GM12892 (cell line): Measurements from ENCODE around the gene FAM81A.
"Not testable (repeated sequence)": the region's sequence is repeated elsewhere in the genome, so short reads cannot be mapped to it uniquely, and the experiment has no call there.

Experiments used
- DNase-seq: peaks from one replicate; pipeline ENCODE4 v3.0.0; 2011; ENCODE audit not compliant: insufficient read length
- FAIRE-seq: peaks from 2 replicates; lab custom pipeline; 2011; peaks lifted over from hg19 to GRCh38; lab: Jason Lieb, UNC
- POLR2A ChIP-seq: IDR thresholded peaks from 2 replicates; pipeline ENCODE4 v1.6.1; 2011; ENCODE audit warnings: low read depth, low read length, control low read depth
- POLR2AphosphoS5 ChIP-seq: IDR thresholded peaks from 2 replicates; pipeline ENCODE4 v1.6.1; 2011; ENCODE audit warnings: low read depth, low read length, control low read depth
- TAF1 ChIP-seq: IDR thresholded peaks from 2 replicates; pipeline ENCODE4 v1.6.1; 2011; ENCODE audit warnings: low read depth, mild to moderate bottlenecking, control low read depth, low read length, borderline replicate concordance

The FAM81A gene

DNA sequence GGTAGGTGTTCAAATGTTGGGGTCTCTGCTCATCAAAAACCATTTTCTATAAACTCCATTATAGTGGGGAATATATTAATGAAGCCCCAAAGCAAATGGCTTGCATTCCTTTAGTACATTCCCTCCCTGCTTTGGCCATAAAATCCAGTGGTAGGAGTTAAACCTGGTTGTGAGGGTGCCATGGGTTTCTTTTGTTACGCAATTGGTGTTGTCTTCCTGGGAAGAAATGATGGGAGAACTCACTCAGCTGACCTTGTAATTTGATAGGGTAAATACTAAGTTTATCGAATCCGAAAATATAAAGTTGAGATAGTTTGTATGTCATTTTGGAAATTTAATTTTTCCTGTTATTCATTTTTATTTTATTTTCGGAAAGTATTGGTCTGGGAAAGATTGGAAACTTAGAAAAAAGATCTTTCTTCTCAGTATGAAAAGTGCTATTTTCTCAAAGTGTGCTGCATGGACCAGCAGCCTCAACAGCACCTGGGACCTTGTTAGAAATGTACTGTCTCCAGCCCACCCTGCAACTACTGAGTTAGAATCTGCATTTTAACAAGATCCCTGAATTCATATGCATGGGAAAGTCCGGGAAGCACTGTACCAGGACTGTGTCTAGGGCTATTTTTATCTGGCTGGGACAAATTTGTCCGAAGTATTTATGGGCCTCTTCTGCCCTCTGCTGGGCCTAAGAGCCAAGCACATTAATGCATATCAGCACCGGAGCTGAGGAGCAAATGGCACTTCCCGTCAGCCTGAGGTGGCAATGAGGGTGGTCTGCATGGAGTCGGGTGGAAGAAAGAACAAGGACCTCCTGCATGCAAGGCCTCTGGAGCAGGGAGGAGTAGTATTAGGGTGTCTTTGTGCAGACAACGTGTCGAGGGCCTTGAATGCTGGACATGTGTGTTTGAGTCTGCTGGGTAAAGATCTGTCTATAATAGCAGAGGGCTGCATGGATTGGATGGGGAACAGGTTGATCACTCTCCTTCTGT, 54.7 kb downstream of the FAM81A start:
- peak; percentile 19 for DNase-seq
- TF ChIP-seq POLR2AphosphoS5 = no peak
- TF ChIP-seq POLR2A = no peak
- TF ChIP-seq TAF1 = no peak
- peak; percentile 96 for FAIRE-seq

DNA sequence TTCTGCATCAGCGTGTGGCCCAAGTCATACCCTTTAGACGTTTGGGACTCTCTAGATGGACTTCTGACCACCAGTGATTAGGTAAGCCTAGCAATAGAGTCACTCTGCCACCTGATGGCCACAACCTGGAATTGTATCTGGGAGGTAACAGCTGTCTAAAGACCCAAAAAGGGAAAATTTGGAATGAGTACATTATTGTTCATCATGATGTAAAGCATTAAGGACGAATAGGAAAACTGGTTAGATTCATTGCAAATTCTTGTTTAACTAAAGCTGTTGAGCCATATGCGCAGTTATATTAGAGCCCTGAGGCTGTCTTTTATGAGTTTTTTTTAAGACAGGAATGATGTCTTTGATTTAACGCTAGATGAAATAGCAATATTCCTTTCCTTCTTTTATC, 63.6 kb downstream of the FAM81A start:
- peak; percentile 67 for FAIRE-seq
- peak; percentile 36 for DNase-seq
- no peak for TF ChIP-seq TAF1

DNA sequence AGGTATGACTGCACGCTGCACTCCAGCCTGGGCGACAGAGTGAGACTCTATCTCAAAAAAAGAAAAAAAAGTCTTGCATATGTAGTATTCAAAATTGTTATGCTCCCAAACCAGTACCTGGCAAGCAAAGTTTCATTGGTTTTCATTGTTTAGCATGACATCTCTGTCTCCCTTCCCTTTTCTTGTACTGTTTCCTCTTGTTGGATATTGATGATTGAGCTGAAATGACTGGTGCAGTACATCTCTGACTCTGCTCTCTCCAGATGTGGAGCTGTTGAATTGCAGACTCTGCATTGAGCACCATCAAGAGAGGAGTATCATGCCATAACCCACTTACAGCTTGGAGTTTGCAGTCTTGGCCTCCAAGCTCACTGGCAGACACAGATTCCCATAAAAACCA, 77.2 kb downstream of the FAM81A start:
- DNase-seq = no peak
- peak; percentile 70 for FAIRE-seq
- TF ChIP-seq POLR2A = no peak
- no peak for TF ChIP-seq TAF1
- TF ChIP-seq POLR2AphosphoS5 = no peak

DNA sequence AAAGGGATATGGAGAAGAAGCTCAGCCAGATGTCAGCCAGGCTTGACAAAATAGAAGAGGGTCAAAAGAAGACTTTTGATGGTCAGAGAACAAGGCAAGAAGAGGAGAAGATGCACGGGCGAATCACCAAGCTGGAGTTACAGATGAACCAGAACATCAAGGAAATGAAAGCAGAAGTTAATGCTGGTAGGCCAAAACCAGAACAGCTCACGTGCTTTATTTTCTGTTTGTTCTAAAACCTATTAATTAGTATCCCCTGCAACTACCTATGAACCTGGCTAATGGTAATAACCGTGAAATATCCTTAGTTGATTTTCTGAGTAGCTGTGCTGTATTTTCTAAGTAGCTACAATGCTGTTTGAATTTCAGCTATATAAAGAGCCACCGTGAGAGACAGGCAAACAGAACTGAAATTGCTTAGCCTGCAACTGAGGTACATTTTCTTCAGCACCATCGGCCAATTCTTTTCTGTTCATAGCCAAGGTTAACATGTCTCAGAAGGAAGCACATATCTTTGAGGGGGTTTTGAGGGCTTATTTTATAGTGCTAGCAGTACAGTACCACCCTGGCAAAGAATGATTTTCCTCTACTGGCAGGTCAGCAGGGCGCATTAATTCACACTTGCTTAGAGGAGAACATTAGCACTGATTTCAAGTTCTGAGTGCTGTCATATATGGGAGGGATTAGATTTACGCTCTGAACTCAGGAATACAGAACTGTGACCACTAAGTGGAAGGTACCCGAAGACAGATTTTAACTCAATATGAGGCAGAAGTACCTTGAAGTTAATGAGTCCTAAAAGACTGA, 78.9 kb downstream of the FAM81A start:
- TF ChIP-seq POLR2A = no peak
- no peak for DNase-seq
- peak; percentile 71 for FAIRE-seq

DNA sequence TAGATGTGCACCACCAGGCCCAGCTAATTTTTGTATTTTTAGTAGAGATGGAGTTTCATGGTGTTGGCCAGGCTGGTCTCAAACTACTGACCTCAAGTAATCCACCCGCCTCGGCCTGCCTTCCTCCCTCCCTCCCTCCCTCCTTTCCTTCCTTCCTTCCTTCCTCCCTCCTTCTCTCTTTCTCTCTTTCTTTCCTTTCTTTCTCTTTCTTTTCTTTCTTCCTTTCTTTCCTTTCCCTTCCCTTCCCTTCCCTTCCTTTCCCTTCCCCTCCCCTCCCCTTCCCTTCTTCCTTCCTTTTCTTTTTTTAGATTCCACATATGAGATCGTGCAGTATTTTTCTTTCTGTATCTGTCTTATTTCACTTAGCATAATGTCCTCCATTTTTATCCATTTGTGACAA, 81.3 kb downstream of the FAM81A start:
- TF ChIP-seq POLR2AphosphoS5 = no peak
- no peak for TF ChIP-seq TAF1
- TF ChIP-seq POLR2A = no peak
- FAIRE-seq = no peak
- no peak for DNase-seq

DNA sequence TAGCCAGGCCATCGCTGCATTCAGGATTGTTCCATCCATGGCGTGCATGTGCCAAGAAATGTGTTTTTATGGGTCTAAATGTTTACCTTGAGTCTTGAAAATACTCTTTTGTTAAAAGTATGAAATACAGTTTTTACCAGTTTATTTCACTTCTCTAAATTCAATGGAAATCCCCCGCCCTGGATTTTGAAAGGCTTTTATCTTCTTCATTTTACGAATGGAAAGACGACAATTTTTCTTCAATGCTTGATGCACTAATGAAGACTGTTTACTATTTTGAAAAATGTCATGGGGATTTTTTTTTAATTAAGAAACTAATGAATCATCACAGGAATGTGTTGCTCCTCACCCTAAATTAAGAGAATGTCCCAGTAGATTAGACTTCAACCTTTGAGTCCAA, 83.5 kb downstream of the FAM81A start:
- no peak for TF ChIP-seq POLR2AphosphoS5
- TF ChIP-seq POLR2A = no peak
- no peak for TF ChIP-seq TAF1
- DNase-seq (no peak), FAIRE-seq (no peak)

DNA sequence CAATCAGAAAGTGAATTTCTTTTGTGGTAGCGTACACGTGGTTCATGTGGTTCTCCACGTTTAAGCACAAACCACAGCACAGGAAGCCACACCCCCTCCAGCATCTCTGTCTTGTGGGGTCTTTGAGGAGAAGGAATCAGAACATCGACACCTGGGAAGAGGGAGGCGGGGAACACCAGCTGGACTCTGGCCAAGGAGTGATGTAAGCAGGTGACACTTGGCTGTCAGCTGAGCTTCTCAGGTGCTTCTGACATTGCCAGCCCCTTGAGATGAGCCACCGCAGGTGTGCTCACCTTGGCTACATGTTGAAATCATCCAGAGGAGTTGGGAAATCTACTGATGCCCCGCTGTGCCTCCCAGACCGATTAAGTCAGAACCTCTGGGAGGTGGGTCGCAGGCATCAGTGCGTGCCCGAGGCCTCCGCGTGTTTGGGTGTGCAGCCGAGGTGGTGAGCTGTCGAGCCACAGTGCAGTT, 85.0 kb downstream of the FAM81A start:
- peak; percentile 66 for FAIRE-seq
- no peak for TF ChIP-seq POLR2A
- TF ChIP-seq TAF1 = no peak
- TF ChIP-seq POLR2AphosphoS5 = no peak
- no peak for DNase-seq

DNA sequence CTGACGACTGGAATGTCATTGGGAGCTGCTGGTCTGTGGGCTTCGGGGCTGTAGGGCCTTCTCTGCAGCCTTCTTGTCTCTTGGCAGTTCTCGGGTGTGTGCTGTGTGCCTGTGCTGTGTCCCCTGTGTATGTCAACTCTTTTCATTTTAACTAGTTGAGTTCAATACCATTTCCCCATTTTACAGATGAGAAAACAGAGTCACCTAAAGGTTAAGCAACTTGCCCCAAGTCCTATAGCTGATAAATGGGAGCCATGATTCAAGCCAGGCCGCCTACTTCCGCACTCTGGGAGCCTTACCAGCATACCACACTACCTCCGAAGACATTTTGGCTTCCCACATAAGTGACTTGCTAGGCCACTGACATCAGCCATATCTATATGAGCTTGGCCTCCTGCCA, 85.7 kb downstream of the FAM81A start:
- TF ChIP-seq POLR2AphosphoS5 (no peak), TAF1 (no peak), POLR2A (no peak)
- no peak for FAIRE-seq
- no peak for DNase-seq

DNA sequence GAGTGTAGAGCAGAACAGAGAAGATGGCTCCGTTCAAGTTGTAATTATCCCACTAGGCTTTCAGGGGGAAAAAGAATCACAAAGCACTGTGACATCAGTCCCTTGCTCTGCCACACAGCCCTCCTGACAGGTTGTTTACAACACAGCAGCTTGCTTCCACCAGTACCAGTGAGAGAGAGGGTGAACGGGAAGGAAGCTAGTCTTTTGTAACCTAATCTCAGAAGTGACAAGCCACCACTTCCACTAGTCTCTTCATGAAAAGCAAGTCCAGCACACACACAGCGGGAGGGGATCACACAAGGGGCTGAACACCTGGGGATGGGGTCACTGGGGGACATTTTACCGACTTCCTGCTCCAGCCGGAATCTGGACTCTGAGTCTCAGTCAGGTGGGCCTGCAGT, 86.3 kb downstream of the FAM81A start:
- DNase-seq (no peak), FAIRE-seq (peak; percentile 58)

DNA sequence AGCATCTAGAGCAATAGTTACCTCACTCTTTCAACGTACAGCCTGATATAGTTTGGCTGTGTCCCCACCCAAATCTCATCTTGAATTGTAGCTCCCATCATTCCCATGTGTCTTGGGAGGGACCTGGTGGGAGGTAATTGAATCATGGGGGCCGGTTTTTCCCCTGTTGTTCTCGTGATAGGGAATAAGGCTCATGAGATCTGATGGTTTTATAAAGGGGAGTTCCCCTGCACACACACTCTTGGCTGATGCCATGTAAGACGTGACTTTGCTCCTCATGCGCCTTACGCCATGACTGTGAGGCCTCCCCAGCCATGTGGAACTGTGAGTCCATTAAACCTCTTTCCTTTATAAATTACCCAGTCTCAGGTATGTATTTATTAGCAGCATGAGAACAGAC, 88.5 kb downstream of the FAM81A start:
- FAIRE-seq, DNase-seq: not testable (repeated sequence)

More for the DNA sequence above, 86.3 kb downstream of the FAM81A start:
- TF ChIP-seq POLR2A (no peak), POLR2AphosphoS5 (no peak), TAF1 (no peak)

DNA sequence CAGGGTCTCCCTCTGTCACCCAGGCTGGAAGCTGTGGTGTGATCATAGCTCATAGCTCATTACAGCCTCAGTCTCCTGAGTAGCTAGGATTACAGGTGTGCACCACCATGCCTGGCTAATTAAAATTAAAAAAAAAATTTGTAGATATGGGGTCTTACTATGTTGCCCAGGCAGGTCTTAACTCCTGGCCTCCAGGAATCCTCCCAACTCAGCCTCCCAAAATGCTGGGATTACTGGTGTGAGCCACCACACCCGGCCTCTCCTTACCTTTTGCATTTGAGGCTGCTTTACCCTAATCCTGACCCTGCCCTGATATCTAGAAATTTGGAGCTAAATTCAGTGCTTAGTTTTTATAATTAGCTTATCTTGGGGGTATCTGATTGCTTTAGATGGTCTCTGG, 90.4 kb downstream of the FAM81A start:
- no peak for DNase-seq
- FAIRE-seq = no peak
- no peak for TF ChIP-seq TAF1
- TF ChIP-seq POLR2A = no peak
- TF ChIP-seq POLR2AphosphoS5 = no peak

DNA sequence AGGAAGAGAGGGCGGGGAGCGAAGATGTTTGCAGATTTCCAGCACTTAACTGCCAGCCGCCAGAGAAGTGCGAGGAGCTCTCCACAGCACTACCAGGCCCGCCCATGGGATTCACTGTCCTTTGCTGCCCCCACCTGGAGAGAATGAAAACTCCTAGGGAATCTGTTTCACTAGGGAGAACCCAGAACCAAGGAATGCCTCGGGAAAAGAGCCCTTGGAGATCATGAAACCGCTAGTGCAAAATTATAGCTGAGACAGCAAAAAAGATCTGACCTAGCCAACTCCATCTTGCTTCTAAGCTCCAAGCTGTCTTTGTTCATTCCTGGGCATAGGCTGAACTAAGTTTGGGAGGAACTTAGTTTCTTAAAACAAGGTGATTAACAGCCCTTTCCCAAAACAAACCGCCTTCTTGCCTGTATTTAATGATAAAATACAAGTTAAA, 91.0 kb downstream of the FAM81A start:
- TF ChIP-seq POLR2AphosphoS5 (no peak), POLR2A (no peak), TAF1 (no peak)
- FAIRE-seq (peak; percentile 66), DNase-seq (no peak)
